GM12878 (cell line): Measurements from ENCODE around the gene SDCCAG8. TPM values are rescaled to one million over a fixed set of nuclear protein-coding genes. Genes with fewer than 3 reads are reported as not detected.

Experiments
- ATAC-seq: fragments of 200-7000 bp; cut with Tn5 transposase; 3 replicates; pipeline ENCODE4 v1.9.1; 2020; ENCODE audit warnings: mild to moderate bottlenecking, moderate library complexity
- BruUV-seq: library from RNA; stranded (reverse); fragments of 400-500 nt; replicated peaks from 2 replicates; lab custom pipeline; 2021; lab: Mats Ljungman, UMichigan
- CTCF ChIA-PET: fragments of 300-600 bp; sonication (Branson Sonifier 250); formaldehyde crosslinking; extraction: SDS; loops from one replicate; lab custom pipeline; 2021; ENCODE audit warnings: inconsistent platforms; lab: Yijun Ruan, JAX
- POLR2A ChIA-PET: fragments of 350-600 bp; formaldehyde crosslinking; extraction: SDS; loops from one replicate; lab custom pipeline; 2021; ENCODE audit warnings: inconsistent platforms; lab: Charles Lee
- RAD21 ChIA-PET: fragments of 300-600 bp; sonication (Branson Sonifier 250); formaldehyde crosslinking; loops from one replicate; lab custom pipeline; 2023; ENCODE audit warnings: antibody characterized with exemption; ENCODE audit not compliant: unreplicated experiment; lab: Charles Lee
- SMC1A ChIA-PET: fragments of 300-600 bp; sonication (Branson Sonifier 250); formaldehyde crosslinking; loops from one replicate; lab custom pipeline; 2023; ENCODE audit not compliant: unreplicated experiment, uncharacterized antibody; lab: Charles Lee
- DNase-seq: peaks from one replicate; pipeline ENCODE4 v3.0.0-alpha.2; 2011; ENCODE audit warnings: low read depth, low spot score
- FAIRE-seq: peaks from 3 replicates; lab custom pipeline; 2011; peaks lifted over from hg19 to GRCh38; lab: Jason Lieb, UNC
- H2AFZ ChIP-seq: 2 replicates; pipeline ENCODE4 v1.6.0; 2011; ENCODE audit warnings: low read depth, low read length, control low read depth; ENCODE audit not compliant: control insufficient read depth
- H3K27ac ChIP-seq: 2 replicates; pipeline ENCODE4 v1.5.1; 2011; ENCODE audit warnings: control low read depth; ENCODE audit not compliant: control insufficient read depth, insufficient read depth
- H3K27me3 ChIP-seq, 2 experiments: replicated peaks in 1 of 2; 2 replicates each; pipeline versions ENCODE4 v1.6.0 to v1.6.1; 2011; ENCODE audit warnings: low read length in 1 of 2; ENCODE audit not compliant: control insufficient read depth in 2 of 2, insufficient read depth in 2 of 2
- H3K36me3 ChIP-seq, 2 experiments: 2 replicates each; pipeline ENCODE4 v1.5.1; 2011; ENCODE audit warnings: low read length in 1 of 2; ENCODE audit not compliant: control insufficient read depth in 2 of 2, insufficient read depth in 2 of 2
- H3K4me1 ChIP-seq: 2 replicates; pipeline ENCODE4 v1.6.1; 2011; ENCODE audit warnings: mild to moderate bottlenecking, low read length, moderate library complexity, mixed read lengths; ENCODE audit not compliant: control insufficient read depth, insufficient read depth
- H3K4me2 ChIP-seq: 2 replicates; pipeline ENCODE4 v1.6.0; 2011; ENCODE audit warnings: control low read depth; ENCODE audit not compliant: control insufficient read depth, insufficient read depth
- H3K4me3 ChIP-seq: fragments of 200-600 bp; sonication (generic); 2 replicates; pipeline ENCODE4 v1.5.1; 2016
- H3K79me2 ChIP-seq: 2 replicates; pipeline ENCODE4 v1.6.0; 2011; ENCODE audit warnings: low read length; ENCODE audit not compliant: control insufficient read depth, insufficient read depth
- H3K9ac ChIP-seq: 2 replicates; pipeline ENCODE4 v1.8.0; 2011; ENCODE audit warnings: low read length, control low read depth, mixed read lengths; ENCODE audit not compliant: control insufficient read depth, insufficient read depth
- H3K9me3 ChIP-seq: replicated peaks from 3 replicates; pipeline ENCODE4 v1.5.1; 2011; ENCODE audit warnings: mild to moderate bottlenecking, low read length; ENCODE audit not compliant: control insufficient read depth, insufficient read depth
- H4K20me1 ChIP-seq: 2 replicates; pipeline ENCODE4 v1.6.0; 2011; ENCODE audit not compliant: control insufficient read depth, insufficient read depth
- EP300 ChIP-seq, 2 experiments: fragments of 150-350 bp in 1 of 2; IDR thresholded peaks; 2 replicates each; pipeline ENCODE4 v1.6.1; 2011 to 2012; ENCODE audit warnings: low read depth in 2 of 2, low read length in 2 of 2, borderline replicate concordance in 1 of 2, improper control_type of control experiment in 1 of 2, inconsistent platforms in 1 of 2; ENCODE audit not compliant: control insufficient read depth in 1 of 2
- ESRRA ChIP-seq: IDR thresholded peaks from 2 replicates; pipeline ENCODE4 v1.6.1; 2012; ENCODE audit warnings: mild to moderate bottlenecking, low read length, improper control_type of control experiment
- MXI1 ChIP-seq: fragments of 150-350 bp; IDR thresholded peaks from 2 replicates; pipeline ENCODE4 v1.6.1; 2011; ENCODE audit warnings: low read depth, mild to moderate bottlenecking, inconsistent platforms, low read length, improper control_type of control experiment
- MYC ChIP-seq: IDR thresholded peaks from 2 replicates; pipeline ENCODE4 v1.6.1; 2011; ENCODE audit warnings: mild to moderate bottlenecking, low read length, moderate library complexity, inconsistent platforms; ENCODE audit not compliant: insufficient read depth, insufficient replicate concordance, insufficient read length, severe bottlenecking
- NBN ChIP-seq: fragments of 450-650 bp; IDR thresholded peaks from 2 replicates; pipeline ENCODE4 v1.6.1; 2016
- PAX5 ChIP-seq: IDR thresholded peaks from 2 replicates; pipeline ENCODE4 v1.6.1; 2011; ENCODE audit warnings: low read depth, low read length, borderline replicate concordance
- RAD21 ChIP-seq: IDR thresholded peaks from 2 replicates; pipeline ENCODE4 v1.6.1; 2011; ENCODE audit warnings: mild to moderate bottlenecking, low read depth, low read length, moderate library complexity; ENCODE audit not compliant: insufficient read depth
- in situ Hi-C: fragments of 300-500 bp; cut with MboI; formaldehyde crosslinking; loops from 9 replicates; pipeline ENCODE4 v1.14.3; 2018; ENCODE audit warnings: mixed read lengths
- intact Hi-C: fragments of 100-400 bp; cut with micrococcal nuclease; formaldehyde crosslinking; loops from one replicate; pipeline ENCODE4 v1.14.2; 2022; ENCODE audit not compliant: unreplicated experiment
- polyA plus RNA-seq, 11 experiments: library from polyadenylated mRNA; depleted of rRNA in 4 of 11; unstranded in 6 of 11; stranded (reverse) in 5 of 11; fragments of >200 nt; fragmentation: Nextera tagmentation in 4 of 11; fragmentation: Illumina TruSeq in 1 of 11; extraction: Ambion mirVana in 4 of 11; extraction: Trizol in 1 of 11; gene quantifications; 1 replicate in 1 of 11; 2 replicates in 10 of 11; pipeline versions ENCODE4 v1.2.1 to v1.2.3, GENCODE V29; 2011 to 2016; ENCODE audit warnings: inconsistent platforms in 2 of 11, missing spikeins in 2 of 11, low read depth in 1 of 11
- total RNA-seq, 4 experiments: library from RNA; depleted of rRNA in 3 of 4; stranded (reverse); fragments of >200 nt in 3 of 4; fragmentation: Illumina TruSeq in 1 of 4; extraction: Trizol in 1 of 4; gene quantifications; 2 replicates each; pipeline versions ENCODE4 v1.2.1 to v1.2.3, GENCODE V29; 2013 to 2021
- TF ChIP-seq, protein P1 (sequence below): fragments of 450-650 bp; IDR thresholded peaks from 2 replicates; pipeline ENCODE4 v1.6.1; 2018; ENCODE audit warnings: borderline replicate concordance, mild to moderate bottlenecking; ENCODE audit not compliant: partially characterized antibody

SDCCAG8 gene
- total and polyA plus RNA-seq, 10 of the 15 experiments (the other 5 are each of a cell fraction or from before 2014, with no cell fraction given), result 15.0 to 25.6 (median 20.6) TPM

GRCh38 chr1:243218059-243218458, 37.8 kb upstream of the SDCCAG8 start:
- Histone ChIP-seq H3K36me3 (peaks cover 0 to 8% of the 10 kb centered on the region in 2 experiments; a peak in 2 of 4 replicates), H2AFZ (no peak overlapping the region), H3K27ac (no peak overlapping the region), H3K4me3 (no peak overlapping the region), H3K79me2 (no peaks in the 10 kb centered on the region; the same call in 1 of the 2 replicates), H3K4me2 (no peak overlapping the region), H3K4me1 (no peaks in the 10 kb centered on the region), H3K27me3 (no peaks in the 10 kb centered on the region), H4K20me1 (no peaks in the 10 kb centered on the region), H3K9me3 (no peaks in the 10 kb centered on the region; the same call in 2 of the 3 replicates), H3K9ac (no peak overlapping the region)
- DNase-seq (no peak), FAIRE-seq (no peak), ATAC-seq (no peak)
- RAD21 ChIA-PET, result no interaction called here
- in situ Hi-C loops (no loop called here), intact Hi-C loops (no loop called here)
- no TSS peak for BruUV-seq
- CTCF ChIA-PET, result no interaction called here
- POLR2A ChIA-PET, result no interaction called here
- SMC1A ChIA-PET, result interaction anchor here (0.9 kb wide), 1 partner anchor 33 kb away, joined by 3 read pairs; no protein-coding TSS in a partner anchor
- TF ChIP-seq RAD21, result no peak
- no peak for TF ChIP-seq PAX5
- TF ChIP-seq, protein P1, sequence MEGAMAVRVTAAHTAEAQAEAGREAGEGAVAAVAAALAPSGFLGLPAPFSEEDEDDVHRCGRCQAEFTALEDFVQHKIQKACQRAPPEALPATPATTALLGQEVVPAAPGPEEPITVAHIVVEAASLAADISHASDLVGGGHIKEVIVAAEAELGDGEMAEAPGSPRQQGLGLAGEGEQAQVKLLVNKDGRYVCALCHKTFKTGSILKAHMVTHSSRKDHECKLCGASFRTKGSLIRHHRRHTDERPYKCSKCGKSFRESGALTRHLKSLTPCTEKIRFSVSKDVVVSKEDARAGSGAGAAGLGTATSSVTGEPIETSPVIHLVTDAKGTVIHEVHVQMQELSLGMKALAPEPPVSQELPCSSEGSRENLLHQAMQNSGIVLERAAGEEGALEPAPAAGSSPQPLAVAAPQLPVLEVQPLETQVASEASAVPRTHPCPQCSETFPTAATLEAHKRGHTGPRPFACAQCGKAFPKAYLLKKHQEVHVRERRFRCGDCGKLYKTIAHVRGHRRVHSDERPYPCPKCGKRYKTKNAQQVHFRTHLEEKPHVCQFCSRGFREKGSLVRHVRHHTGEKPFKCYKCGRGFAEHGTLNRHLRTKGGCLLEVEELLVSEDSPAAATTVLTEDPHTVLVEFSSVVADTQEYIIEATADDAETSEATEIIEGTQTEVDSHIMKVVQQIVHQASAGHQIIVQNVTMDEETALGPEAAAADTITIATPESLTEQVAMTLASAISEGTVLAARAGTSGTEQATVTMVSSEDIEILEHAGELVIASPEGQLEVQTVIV, result no peak
- no peak for TF ChIP-seq NBN
- no peak for TF ChIP-seq MXI1
- TF ChIP-seq MYC, result no peak
- no peak for TF ChIP-seq ESRRA
- TF ChIP-seq EP300 (IDR thresholded peaks at IDR 0.05; ENCODE audit: borderline replicate concordance in 1 of 2, control insufficient read depth in 1 of 2, low read depth in 2 of 2, low read length in 2 of 2), result no peak
- TF ChIP-seq, all 136 proteins: peak for 0
